GM19324 (cell line): ENCODE results near the gene SFT2D2.

Experiments
- ATAC-seq: cut with Tn5 transposase; IDR thresholded peaks from one replicate; pipeline ENCODE4 v1.9.1; 2021; ENCODE audit warnings: mild to moderate bottlenecking, moderate library complexity; ENCODE audit not compliant: unreplicated experiment, low FRiP score

Gene SFT2D2

DNA sequence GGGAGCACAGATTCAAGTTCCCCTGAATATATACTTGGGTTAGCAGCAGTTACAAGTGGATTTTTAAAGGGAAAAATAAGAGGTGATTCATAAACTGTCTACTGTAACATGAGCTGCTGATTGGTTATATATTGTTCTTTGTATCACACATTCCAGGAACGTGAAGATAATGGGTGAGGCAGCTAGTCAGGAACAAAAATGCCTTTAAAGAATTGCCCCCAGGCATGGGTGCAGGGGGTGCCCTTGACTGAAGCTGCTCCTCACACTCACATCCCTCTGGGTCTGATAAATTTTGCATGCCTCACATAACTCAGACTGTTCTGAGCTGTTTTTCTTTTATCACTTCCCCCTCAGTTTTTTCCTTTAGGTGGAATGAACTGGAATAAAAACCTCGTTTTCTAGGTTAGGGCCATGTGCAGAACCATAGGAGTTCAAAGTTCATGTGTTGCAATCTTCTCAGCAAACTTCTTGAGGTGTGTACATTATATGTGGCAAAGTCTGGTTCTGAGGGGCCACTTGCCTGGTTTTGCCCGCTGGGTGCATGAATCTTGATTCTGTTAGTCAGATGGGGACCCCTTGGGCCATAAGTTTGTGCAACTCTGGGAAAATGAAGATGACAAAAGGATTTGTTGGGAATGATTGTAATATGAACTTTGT is 76.0 kb downstream of the SFT2D2 start:
- ATAC-seq: no peak
